GM12878 (cell line): ENCODE data around the gene RBM15. TPM values are rescaled to one million over a fixed set of nuclear protein-coding genes. Genes with fewer than 3 reads are reported as not detected.

Experiments
- ATAC-seq: fragments of 200-7000 bp; cut with Tn5 transposase; 3 replicates; pipeline ENCODE4 v1.9.1; 2020; ENCODE audit warnings: mild to moderate bottlenecking, moderate library complexity
- BruUV-seq: library from RNA; stranded (reverse); fragments of 400-500 nt; replicated peaks from 2 replicates; lab custom pipeline; 2021; lab: Mats Ljungman, UMichigan
- CTCF ChIA-PET: fragments of 300-600 bp; sonication (Branson Sonifier 250); formaldehyde crosslinking; extraction: SDS; loops from one replicate; lab custom pipeline; 2021; ENCODE audit warnings: inconsistent platforms; lab: Yijun Ruan, JAX
- POLR2A ChIA-PET: fragments of 350-600 bp; formaldehyde crosslinking; extraction: SDS; loops from one replicate; lab custom pipeline; 2021; ENCODE audit warnings: inconsistent platforms; lab: Charles Lee
- RAD21 ChIA-PET: fragments of 300-600 bp; sonication (Branson Sonifier 250); formaldehyde crosslinking; loops from one replicate; lab custom pipeline; 2023; ENCODE audit warnings: antibody characterized with exemption; ENCODE audit not compliant: unreplicated experiment; lab: Charles Lee
- SMC1A ChIA-PET: fragments of 300-600 bp; sonication (Branson Sonifier 250); formaldehyde crosslinking; loops from one replicate; lab custom pipeline; 2023; ENCODE audit not compliant: unreplicated experiment, uncharacterized antibody; lab: Charles Lee
- DNase-seq: peaks from one replicate; pipeline ENCODE4 v3.0.0-alpha.2; 2011; ENCODE audit warnings: low read depth, low spot score
- FAIRE-seq: peaks from 3 replicates; lab custom pipeline; 2011; peaks lifted over from hg19 to GRCh38; lab: Jason Lieb, UNC
- H2AFZ ChIP-seq: 2 replicates; pipeline ENCODE4 v1.6.0; 2011; ENCODE audit warnings: low read depth, low read length, control low read depth; ENCODE audit not compliant: control insufficient read depth
- H3K27ac ChIP-seq: 2 replicates; pipeline ENCODE4 v1.5.1; 2011; ENCODE audit warnings: control low read depth; ENCODE audit not compliant: control insufficient read depth, insufficient read depth
- H3K27me3 ChIP-seq, 2 experiments: replicated peaks in 1 of 2; 2 replicates each; pipeline versions ENCODE4 v1.6.0 to v1.6.1; 2011; ENCODE audit warnings: low read length in 1 of 2; ENCODE audit not compliant: control insufficient read depth in 2 of 2, insufficient read depth in 2 of 2
- H3K36me3 ChIP-seq, 2 experiments: 2 replicates each; pipeline ENCODE4 v1.5.1; 2011; ENCODE audit warnings: low read length in 1 of 2; ENCODE audit not compliant: control insufficient read depth in 2 of 2, insufficient read depth in 2 of 2
- H3K4me1 ChIP-seq: 2 replicates; pipeline ENCODE4 v1.6.1; 2011; ENCODE audit warnings: mild to moderate bottlenecking, low read length, moderate library complexity, mixed read lengths; ENCODE audit not compliant: control insufficient read depth, insufficient read depth
- H3K4me2 ChIP-seq: 2 replicates; pipeline ENCODE4 v1.6.0; 2011; ENCODE audit warnings: control low read depth; ENCODE audit not compliant: control insufficient read depth, insufficient read depth
- H3K4me3 ChIP-seq: fragments of 200-600 bp; sonication (generic); 2 replicates; pipeline ENCODE4 v1.5.1; 2016
- H3K79me2 ChIP-seq: 2 replicates; pipeline ENCODE4 v1.6.0; 2011; ENCODE audit warnings: low read length; ENCODE audit not compliant: control insufficient read depth, insufficient read depth
- H3K9ac ChIP-seq: 2 replicates; pipeline ENCODE4 v1.8.0; 2011; ENCODE audit warnings: low read length, control low read depth, mixed read lengths; ENCODE audit not compliant: control insufficient read depth, insufficient read depth
- H3K9me3 ChIP-seq: replicated peaks from 3 replicates; pipeline ENCODE4 v1.5.1; 2011; ENCODE audit warnings: mild to moderate bottlenecking, low read length; ENCODE audit not compliant: control insufficient read depth, insufficient read depth
- H4K20me1 ChIP-seq: 2 replicates; pipeline ENCODE4 v1.6.0; 2011; ENCODE audit not compliant: control insufficient read depth, insufficient read depth
- BMI1 ChIP-seq: fragments of 450-650 bp; IDR thresholded peaks from 2 replicates; pipeline ENCODE4 v1.6.1; 2016; ENCODE audit warnings: mild to moderate bottlenecking, moderate library complexity, borderline replicate concordance
- BRCA1 ChIP-seq: IDR thresholded peaks from 2 replicates; pipeline ENCODE4 v1.6.1; 2011; ENCODE audit warnings: low read depth, low read length, improper control_type of control experiment
- CBX3 ChIP-seq: fragments of 200-600 bp; sonication (generic); IDR thresholded peaks from 2 replicates; pipeline ENCODE4 v1.6.1; 2016; ENCODE audit warnings: low read depth, borderline replicate concordance
- CUX1 ChIP-seq: IDR thresholded peaks from 2 replicates; pipeline ENCODE4 v1.6.1; 2012; ENCODE audit warnings: improper control_type of control experiment, low read depth, low read length; ENCODE audit not compliant: insufficient replicate concordance
- E2F4 ChIP-seq: IDR thresholded peaks from 2 replicates; pipeline ENCODE4 v1.6.1; 2012; ENCODE audit warnings: low read depth, low read length, improper control_type of control experiment
- EED ChIP-seq: sonication (generic); IDR thresholded peaks from 2 replicates; pipeline ENCODE4 v1.6.1; 2016; ENCODE audit warnings: antibody characterized with exemption, low read depth
- EGR1 ChIP-seq, 2 experiments: IDR thresholded peaks; 1 replicate in 1 of 2; 2 replicates in 1 of 2; pipeline ENCODE4 v1.6.1; 2011 to 2012; ENCODE audit warnings: low read depth in 2 of 2, low read length in 2 of 2, borderline replicate concordance in 1 of 2, mild to moderate bottlenecking in 1 of 2, moderate library complexity in 1 of 2
- IRF4 ChIP-seq: IDR thresholded peaks from 2 replicates; pipeline ENCODE4 v1.6.1; 2011; ENCODE audit warnings: low read depth, low read length
- KLF5 ChIP-seq: fragments of 450-650 bp; IDR thresholded peaks from 2 replicates; pipeline ENCODE4 v1.6.1; 2014; ENCODE audit warnings: mild to moderate bottlenecking; ENCODE audit not compliant: partially characterized antibody
- MTA2 ChIP-seq: fragments of 450-650 bp; IDR thresholded peaks from 2 replicates; pipeline ENCODE4 v1.6.1; 2016; ENCODE audit warnings: low read depth, mild to moderate bottlenecking, moderate library complexity
- SREBF1 ChIP-seq: IDR thresholded peaks from 2 replicates; pipeline ENCODE4 v1.6.1; 2012; ENCODE audit warnings: mild to moderate bottlenecking, low read length
- YY1 ChIP-seq: IDR thresholded peaks from 2 replicates; pipeline ENCODE4 v1.6.1; 2011; ENCODE audit warnings: low read depth, mild to moderate bottlenecking, low read length
- WGBS: methylation state at CpG from one replicate; pipeline ENCODE4 v1.1.6; 2016; ENCODE audit warnings: low lambda C conversion rate; ENCODE audit not compliant: insufficient replicate concordance, insufficient coverage; ENCODE audit errors: missing lambda C conversion rate; 5-methylcytosine and 5-hydroxymethylcytosine counted together
- in situ Hi-C: fragments of 300-500 bp; cut with MboI; formaldehyde crosslinking; loops from 9 replicates; pipeline ENCODE4 v1.14.3; 2018; ENCODE audit warnings: mixed read lengths
- intact Hi-C: fragments of 100-400 bp; cut with micrococcal nuclease; formaldehyde crosslinking; loops from one replicate; pipeline ENCODE4 v1.14.2; 2022; ENCODE audit not compliant: unreplicated experiment
- polyA plus RNA-seq, 11 experiments: library from polyadenylated mRNA; depleted of rRNA in 4 of 11; unstranded in 6 of 11; stranded (reverse) in 5 of 11; fragments of >200 nt; fragmentation: Nextera tagmentation in 4 of 11; fragmentation: Illumina TruSeq in 1 of 11; extraction: Ambion mirVana in 4 of 11; extraction: Trizol in 1 of 11; gene quantifications; 1 replicate in 1 of 11; 2 replicates in 10 of 11; pipeline versions ENCODE4 v1.2.1 to v1.2.3, GENCODE V29; 2011 to 2016; ENCODE audit warnings: inconsistent platforms in 2 of 11, missing spikeins in 2 of 11, low read depth in 1 of 11
- total RNA-seq, 4 experiments: library from RNA; depleted of rRNA in 3 of 4; stranded (reverse); fragments of >200 nt in 3 of 4; fragmentation: Illumina TruSeq in 1 of 4; extraction: Trizol in 1 of 4; gene quantifications; 2 replicates each; pipeline versions ENCODE4 v1.2.1 to v1.2.3, GENCODE V29; 2013 to 2021

RBM15 gene
- total and polyA plus RNA-seq, 10 of the 15 experiments (the other 5 are each of a cell fraction or from before 2014, with no cell fraction given) = 3.1 to 63.2 (median 26.7) TPM

GRCh38 chr1:110348771-110349170 lies 9.6 kb downstream of the RBM15 start (continued):
- TF ChIP-seq MTA2 (no peak), BRCA1 (no peak), IRF4 (no peak), CBX3 (no peak)
- TF ChIP-seq, all 136 proteins: peak for 0

- H3K27me3 ChIP-seq = no peaks in the 10 kb centered on the region
- H3K4me2 ChIP-seq = peak overlapping the region; percentile 56
- H4K20me1 ChIP-seq = no peaks in the 10 kb centered on the region
- ChIA-PET SMC1A (interaction anchor here (0.9 to 5.8 kb wide), 7 partner anchors 8 to 110 kb away, joined by 3 to 51 read pairs (median 4); partner anchors contain the start of gene RBM15), POLR2A (interaction anchor here (0.7 to 4.3 kb wide), 3 partner anchors 12 to 34 kb away, joined by 3 to 21 read pairs (median 19); partner anchors contain the start of gene RBM15), CTCF (interaction anchor here (1.1 to 3.8 kb wide), 6 partner anchors 11 to 154 kb away, joined by 3 to 31 read pairs (median 4); partner anchors contain the start of gene RBM15), RAD21 (interaction anchor here (1.4 to 6.2 kb wide), 5 partner anchors 8 to 58 kb away, joined by 3 to 35 read pairs (median 7); partner anchors contain the start of gene RBM15)
- in situ Hi-C loops = no loop called here
- H3K79me2 ChIP-seq = peaks cover 93% of the 10 kb centered on the region
- no peak overlapping the region for H2AFZ ChIP-seq
- DNase-seq (no peak), ATAC-seq (peak; percentile 28), FAIRE-seq (peak; percentile 59)
- H3K27ac ChIP-seq = no peak overlapping the region
- peaks cover 10% of the 10 kb centered on the region for H3K4me1 ChIP-seq
- intact Hi-C loops = no loop called here
- H3K36me3 ChIP-seq = peaks cover 4 to 14% of the 10 kb centered on the region in 2 experiments
- 97% methylated on average over 2 of the region's 2 CpGs for WGBS
- no TSS peak for BruUV-seq
- H3K4me3 ChIP-seq = peak overlapping the region; percentile 43
- no peaks in the 10 kb centered on the region for H3K9me3 ChIP-seq
- H3K9ac ChIP-seq = no peak overlapping the region
- no peak for TF ChIP-seq SREBF1
- TF ChIP-seq EGR1 (IDR thresholded peaks at IDR 0.05; ENCODE audit: borderline replicate concordance in 1 of 2, low read depth in 2 of 2, low read length in 2 of 2) = no peak
- no peak for TF ChIP-seq EED
- no peak for TF ChIP-seq CUX1
- no peak for TF ChIP-seq KLF5
- no peak for TF ChIP-seq BMI1
- TF ChIP-seq YY1 = no peak
- no peak for TF ChIP-seq IRF4
- no peak for TF ChIP-seq E2F4
Observed at GRCh38 chr1:110350360-110350759, 11.2 kb downstream of the RBM15 start.
